Fibroblast of villous mesenchyme (primary cell): ENCODE measurements around the gene NCK2. TPM values are rescaled to one million over a fixed set of nuclear protein-coding genes. Genes with fewer than 3 reads are reported as not detected.
"Not testable (repeated sequence)": the region's sequence is repeated elsewhere in the genome, so short reads cannot be mapped to it uniquely, and the experiment has no call there.

Experiments
- DNase-seq: peaks from one replicate; pipeline ENCODE4 v3.0.0-alpha.2; 2010; ENCODE audit warnings: low read depth
- H3K4me3 ChIP-seq: 2 replicates; pipeline ENCODE4 v1.5.1; 2011; ENCODE audit warnings: low read depth, mild to moderate bottlenecking, low read length
- total RNA-seq: library from RNA; depleted of rRNA; stranded (reverse); fragments of >200 nt; gene quantifications from 2 replicates; pipeline ENCODE4 v1.2.3, GENCODE V29; 2012
- TF ChIP-seq, protein P1 (sequence below): IDR thresholded peaks from 2 replicates; pipeline ENCODE4 v1.5.1; 2012; ENCODE audit warnings: low read depth, mild to moderate bottlenecking, low read length; ENCODE audit not compliant: insufficient read depth

NCK2 gene
- total RNA-seq, 1 donor = 22.5 TPM

- DNase-seq = no peak
- H3K4me3 ChIP-seq = no peak overlapping the region
- TF ChIP-seq, protein P1, sequence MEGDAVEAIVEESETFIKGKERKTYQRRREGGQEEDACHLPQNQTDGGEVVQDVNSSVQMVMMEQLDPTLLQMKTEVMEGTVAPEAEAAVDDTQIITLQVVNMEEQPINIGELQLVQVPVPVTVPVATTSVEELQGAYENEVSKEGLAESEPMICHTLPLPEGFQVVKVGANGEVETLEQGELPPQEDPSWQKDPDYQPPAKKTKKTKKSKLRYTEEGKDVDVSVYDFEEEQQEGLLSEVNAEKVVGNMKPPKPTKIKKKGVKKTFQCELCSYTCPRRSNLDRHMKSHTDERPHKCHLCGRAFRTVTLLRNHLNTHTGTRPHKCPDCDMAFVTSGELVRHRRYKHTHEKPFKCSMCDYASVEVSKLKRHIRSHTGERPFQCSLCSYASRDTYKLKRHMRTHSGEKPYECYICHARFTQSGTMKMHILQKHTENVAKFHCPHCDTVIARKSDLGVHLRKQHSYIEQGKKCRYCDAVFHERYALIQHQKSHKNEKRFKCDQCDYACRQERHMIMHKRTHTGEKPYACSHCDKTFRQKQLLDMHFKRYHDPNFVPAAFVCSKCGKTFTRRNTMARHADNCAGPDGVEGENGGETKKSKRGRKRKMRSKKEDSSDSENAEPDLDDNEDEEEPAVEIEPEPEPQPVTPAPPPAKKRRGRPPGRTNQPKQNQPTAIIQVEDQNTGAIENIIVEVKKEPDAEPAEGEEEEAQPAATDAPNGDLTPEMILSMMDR = no peak
Measured at GRCh38 chr2:105893011-105893995, 148.6 kb downstream of the NCK2 start.

GRCh38 chr2:105894327-105894944, 149.7 kb downstream of the NCK2 start:
- TF ChIP-seq, protein P1 = no peak
- DNase-seq = no peak
- H3K4me3 ChIP-seq = no peak overlapping the region

- TF ChIP-seq, protein P1 = no peak
- H3K4me3 ChIP-seq = no peak overlapping the region
- DNase-seq = no peak
Measured at GRCh38 chr2:105895990-105896764, 151.5 kb downstream of the NCK2 start.

GRCh38 chr2:105896765-105897163, 152.1 kb downstream of the NCK2 start:
- TF ChIP-seq, protein P1 = no peak
- no peak overlapping the region for H3K4me3 ChIP-seq
- DNase-seq = no peak

DNA sequence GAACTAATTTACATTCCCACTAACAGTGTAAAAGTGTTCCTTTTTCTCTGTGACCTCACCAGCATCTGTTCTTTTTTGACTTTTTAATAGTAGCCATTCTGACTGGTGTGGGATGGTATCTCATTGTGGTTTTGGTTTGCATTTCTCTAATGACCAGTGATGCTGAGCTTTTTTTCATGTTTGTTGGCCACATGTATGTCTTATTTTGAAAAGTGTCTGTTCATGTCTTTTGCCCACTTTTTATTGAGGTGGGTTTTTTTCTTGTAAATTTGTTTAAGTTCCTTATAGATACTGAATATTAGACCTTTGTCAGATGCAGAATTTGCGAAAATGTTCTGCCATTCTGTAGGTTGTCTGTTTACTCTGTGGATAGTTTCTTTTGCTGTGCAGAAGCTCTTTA, 153.0 kb downstream of the NCK2 start:
- not testable (repeated sequence) for H3K4me3 ChIP-seq, DNase-seq

GRCh38 chr2:105903051-105903674, 158.5 kb downstream of the NCK2 start:
- H3K4me3 ChIP-seq = no peak overlapping the region
- TF ChIP-seq, protein P1 = no peak
- no peak for DNase-seq

- no peak for DNase-seq
- H3K4me3 ChIP-seq = no peak overlapping the region
- TF ChIP-seq, protein P1 = no peak
Measured at GRCh38 chr2:105904938-105905337, 160.2 kb downstream of the NCK2 start.
